Measurements from ENCODE around the gene HOXC10. TPM values are rescaled to one million over a fixed set of nuclear protein-coding genes. Genes with fewer than 3 reads are reported as not detected.

Gene HOXC10
- total RNA-seq, 1 experiment from 2014 or later = 3.8 TPM

DNA sequence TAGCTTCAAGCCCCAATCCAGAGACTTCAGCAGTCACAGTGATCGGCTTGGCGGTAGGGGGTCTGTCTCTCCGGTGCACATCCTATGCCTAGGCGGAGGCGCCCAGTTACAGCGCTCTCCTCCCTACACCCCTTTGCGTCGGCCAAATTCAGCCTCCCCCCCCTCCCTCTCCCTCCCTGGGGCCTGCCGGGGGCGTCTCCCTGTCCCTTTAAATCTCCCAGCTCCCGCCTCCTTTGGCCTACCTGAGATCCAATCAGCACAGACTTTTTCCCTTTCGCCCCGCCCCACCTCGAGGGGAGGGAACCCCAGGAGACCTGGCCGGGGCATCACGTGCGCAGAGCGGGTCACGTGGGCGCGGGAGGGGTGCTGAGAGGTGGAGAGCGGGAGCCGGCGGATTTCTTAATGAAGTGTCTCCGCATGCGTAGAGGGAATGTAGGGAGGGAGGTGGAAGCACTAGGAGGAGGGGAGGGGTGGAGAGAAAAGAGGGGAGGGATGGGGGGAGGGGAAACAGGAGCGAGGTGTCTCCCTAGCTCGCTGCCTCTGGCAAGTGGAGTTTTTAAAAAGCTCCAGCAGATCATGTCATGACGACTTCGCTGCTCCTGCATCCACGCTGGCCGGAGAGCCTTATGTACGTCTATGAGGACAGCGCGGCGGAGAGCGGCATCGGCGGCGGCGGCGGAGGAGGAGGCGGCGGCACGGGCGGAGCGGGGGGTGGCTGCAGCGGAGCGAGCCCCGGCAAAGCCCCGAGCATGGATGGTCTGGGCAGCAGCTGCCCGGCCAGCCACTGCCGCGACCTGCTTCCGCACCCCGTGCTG is 46.4 kb upstream of the HOXC10 start, which contains the start of gene HOXC13 (continued):
- TF ChIP-seq, protein P1, sequence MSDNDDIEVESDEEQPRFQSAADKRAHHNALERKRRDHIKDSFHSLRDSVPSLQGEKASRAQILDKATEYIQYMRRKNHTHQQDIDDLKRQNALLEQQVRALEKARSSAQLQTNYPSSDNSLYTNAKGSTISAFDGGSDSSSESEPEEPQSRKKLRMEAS (IDR thresholded peaks at IDR 0.05) = peak; percentile 95
- TF ChIP-seq SIN3A (IDR thresholded peaks at IDR 0.05; ENCODE audit: low read depth) (no peak), EGR1 (IDR thresholded peaks at IDR 0.05; ENCODE audit: low read depth) (peak; percentile 49; the same call in 1 of the 2 replicates), SP1 (IDR thresholded peaks at IDR 0.05; ENCODE audit: low read depth) (peak; percentile 80)

DNA sequence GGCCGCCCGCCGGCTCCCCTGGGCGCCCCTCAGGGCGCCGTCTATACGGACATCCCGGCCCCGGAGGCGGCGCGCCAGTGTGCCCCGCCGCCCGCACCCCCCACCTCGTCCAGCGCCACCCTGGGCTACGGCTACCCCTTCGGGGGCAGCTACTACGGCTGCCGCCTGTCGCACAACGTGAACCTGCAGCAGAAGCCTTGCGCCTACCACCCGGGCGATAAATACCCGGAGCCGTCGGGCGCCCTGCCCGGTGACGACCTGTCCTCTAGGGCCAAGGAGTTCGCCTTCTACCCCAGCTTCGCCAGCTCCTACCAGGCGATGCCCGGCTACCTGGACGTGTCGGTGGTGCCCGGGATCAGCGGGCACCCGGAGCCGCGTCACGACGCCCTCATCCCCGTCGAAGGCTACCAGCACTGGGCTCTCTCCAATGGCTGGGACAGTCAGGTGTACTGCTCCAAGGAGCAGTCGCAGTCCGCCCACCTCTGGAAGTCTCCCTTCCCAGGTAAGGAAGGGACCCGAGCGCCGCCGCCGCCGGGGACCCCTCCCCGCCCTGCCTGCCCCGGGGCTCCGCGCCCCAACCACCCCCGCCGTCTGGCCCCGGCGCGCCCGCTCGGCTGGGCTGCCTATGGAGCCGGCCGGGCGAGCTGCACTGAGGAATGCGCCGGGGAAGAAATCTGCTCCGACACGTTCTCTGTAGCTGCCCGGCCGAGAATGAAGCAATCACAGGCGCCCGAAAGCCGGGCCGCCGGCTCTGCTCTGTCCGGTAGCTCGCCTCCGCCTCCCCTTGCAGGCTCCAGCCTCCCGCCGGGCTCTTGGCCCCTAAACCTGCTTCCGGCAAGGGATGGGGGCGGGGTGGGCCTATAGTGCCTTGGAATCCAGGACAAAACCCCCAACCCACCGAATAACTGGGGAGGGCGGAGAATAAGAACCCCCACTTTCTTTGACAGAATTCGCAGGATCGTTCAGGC is 45.5 kb upstream of the HOXC10 start:
- BruUV-seq (replicated peaks) = no TSS peak
- peak overlapping the region; percentile 65; the same call in 1 of the 2 replicates for H3K4me2 ChIP-seq (ENCODE audit: low read length)
- no peak overlapping the region for H2AFZ ChIP-seq (ENCODE audit: low read depth, low read length, poor library complexity, severe bottlenecking)
- ChIA-PET POLR2A (no interaction called here), CTCF (no interaction called here), RAD21 (ENCODE audit: low non-redundant PET in 1 of 2, low total read pairs in 2 of 2, uncharacterized antibody in 2 of 2, unreplicated experiment in 2 of 2) (no interaction called here)
- TF ChIP-seq EZH2 (IDR thresholded peaks at IDR 0.05) (no peak), CEBPB (IDR thresholded peaks at IDR 0.05; ENCODE audit: low read depth) (no peak), SP1 (IDR thresholded peaks at IDR 0.05; ENCODE audit: low read depth) (no peak), POLR2AphosphoS5 (IDR thresholded peaks at IDR 0.05; ENCODE audit: low read depth, low read length) (no peak), SRF (IDR thresholded peaks at IDR 0.05; ENCODE audit: low read depth) (no peak), ZNF274 (IDR thresholded peaks at IDR 0.05; ENCODE audit: low read depth, low read length) (no peak), JUND (IDR thresholded peaks at IDR 0.05) (no peak), TCF7L2 (IDR thresholded peaks at IDR 0.05; ENCODE audit: borderline replicate concordance, extremely low read depth, insufficient read depth, insufficient read length) (no peak), EGR1 (IDR thresholded peaks at IDR 0.05; ENCODE audit: low read depth) (no peak), EZH2phosphoT487 (IDR thresholded peaks at IDR 0.05; ENCODE audit: borderline replicate concordance) (no peak), CBX3 (IDR thresholded peaks at IDR 0.05; ENCODE audit: low read depth) (no peak), YY1 (IDR thresholded peaks at IDR 0.05; ENCODE audit: extremely low read depth, insufficient replicate concordance, low read depth, low read length) (no peak), SIN3A (IDR thresholded peaks at IDR 0.05; ENCODE audit: low read depth) (no peak)
- TF ChIP-seq, protein P2, sequence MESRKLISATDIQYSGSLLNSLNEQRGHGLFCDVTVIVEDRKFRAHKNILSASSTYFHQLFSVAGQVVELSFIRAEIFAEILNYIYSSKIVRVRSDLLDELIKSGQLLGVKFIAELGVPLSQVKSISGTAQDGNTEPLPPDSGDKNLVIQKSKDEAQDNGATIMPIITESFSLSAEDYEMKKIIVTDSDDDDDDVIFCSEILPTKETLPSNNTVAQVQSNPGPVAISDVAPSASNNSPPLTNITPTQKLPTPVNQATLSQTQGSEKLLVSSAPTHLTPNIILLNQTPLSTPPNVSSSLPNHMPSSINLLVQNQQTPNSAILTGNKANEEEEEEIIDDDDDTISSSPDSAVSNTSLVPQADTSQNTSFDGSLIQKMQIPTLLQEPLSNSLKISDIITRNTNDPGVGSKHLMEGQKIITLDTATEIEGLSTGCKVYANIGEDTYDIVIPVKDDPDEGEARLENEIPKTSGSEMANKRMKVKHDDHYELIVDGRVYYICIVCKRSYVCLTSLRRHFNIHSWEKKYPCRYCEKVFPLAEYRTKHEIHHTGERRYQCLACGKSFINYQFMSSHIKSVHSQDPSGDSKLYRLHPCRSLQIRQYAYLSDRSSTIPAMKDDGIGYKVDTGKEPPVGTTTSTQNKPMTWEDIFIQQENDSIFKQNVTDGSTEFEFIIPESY (IDR thresholded peaks at IDR 0.05; ENCODE audit: extremely low read depth, insufficient replicate concordance, low read length) = no peak
- TF ChIP-seq, protein P3, sequence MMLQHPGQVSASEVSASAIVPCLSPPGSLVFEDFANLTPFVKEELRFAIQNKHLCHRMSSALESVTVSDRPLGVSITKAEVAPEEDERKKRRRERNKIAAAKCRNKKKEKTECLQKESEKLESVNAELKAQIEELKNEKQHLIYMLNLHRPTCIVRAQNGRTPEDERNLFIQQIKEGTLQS (IDR thresholded peaks at IDR 0.05) = no peak
- TF ChIP-seq, protein P1 (IDR thresholded peaks at IDR 0.05) = no peak
- TF ChIP-seq, protein P4, sequence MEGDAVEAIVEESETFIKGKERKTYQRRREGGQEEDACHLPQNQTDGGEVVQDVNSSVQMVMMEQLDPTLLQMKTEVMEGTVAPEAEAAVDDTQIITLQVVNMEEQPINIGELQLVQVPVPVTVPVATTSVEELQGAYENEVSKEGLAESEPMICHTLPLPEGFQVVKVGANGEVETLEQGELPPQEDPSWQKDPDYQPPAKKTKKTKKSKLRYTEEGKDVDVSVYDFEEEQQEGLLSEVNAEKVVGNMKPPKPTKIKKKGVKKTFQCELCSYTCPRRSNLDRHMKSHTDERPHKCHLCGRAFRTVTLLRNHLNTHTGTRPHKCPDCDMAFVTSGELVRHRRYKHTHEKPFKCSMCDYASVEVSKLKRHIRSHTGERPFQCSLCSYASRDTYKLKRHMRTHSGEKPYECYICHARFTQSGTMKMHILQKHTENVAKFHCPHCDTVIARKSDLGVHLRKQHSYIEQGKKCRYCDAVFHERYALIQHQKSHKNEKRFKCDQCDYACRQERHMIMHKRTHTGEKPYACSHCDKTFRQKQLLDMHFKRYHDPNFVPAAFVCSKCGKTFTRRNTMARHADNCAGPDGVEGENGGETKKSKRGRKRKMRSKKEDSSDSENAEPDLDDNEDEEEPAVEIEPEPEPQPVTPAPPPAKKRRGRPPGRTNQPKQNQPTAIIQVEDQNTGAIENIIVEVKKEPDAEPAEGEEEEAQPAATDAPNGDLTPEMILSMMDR (IDR thresholded peaks at IDR 0.05 in 2 of 3, conservative IDR thresholded peaks at IDR 0.05 in 1 of 3; ENCODE audit: borderline replicate concordance in 1 of 3, insufficient read depth in 1 of 3, low read depth in 2 of 3, low read length in 2 of 3) = no peak
- no peak overlapping the region for H3K4me3 ChIP-seq (replicated peaks in 1 of 2; ENCODE audit: low read depth in 1 of 2, low read length in 2 of 2)
- H3K9ac ChIP-seq (ENCODE audit: low read length) = no peak overlapping the region
- H3K4me1 ChIP-seq (ENCODE audit: control insufficient read depth in 1 of 2, insufficient read depth in 2 of 2, low read length in 2 of 2) = peaks cover 8 to 15% of the 10 kb centered on the region in 2 experiments; a peak in 3 of 4 replicates
- H3K27ac ChIP-seq (ENCODE audit: low read depth, low read length) = peak overlapping the region; percentile 35; the same call in 1 of the 2 replicates
- no peaks in the 10 kb centered on the region for H3K36me3 ChIP-seq (ENCODE audit: control insufficient read depth in 1 of 2, insufficient read depth in 2 of 2, low read length in 2 of 2)
- no peaks in the 10 kb centered on the region for H3K79me2 ChIP-seq (ENCODE audit: insufficient read depth, low read length)
- DNase-seq (ENCODE audit: low read depth, low spot score) (no peak), ATAC-seq (no peak)
- no peaks in the 10 kb centered on the region for H3K9me3 ChIP-seq (ENCODE audit: control insufficient read depth in 1 of 2, insufficient read depth in 1 of 2, low read depth in 1 of 2, low read length in 2 of 2)
- intact Hi-C loops (cut with micrococcal nuclease) = no loop called here
- H4K20me1 ChIP-seq (ENCODE audit: insufficient read depth) = no peaks in the 10 kb centered on the region
- no peaks in the 10 kb centered on the region for H3K9me2 ChIP-seq (ENCODE audit: insufficient read depth)
- no peaks in the 10 kb centered on the region for H3K27me3 ChIP-seq (ENCODE audit: insufficient read depth, low read length)
